H1 (cell line): ENCODE data around the gene RHBDL2. TPM values are rescaled to one million over a fixed set of nuclear protein-coding genes. Genes with fewer than 3 reads are reported as not detected.

ENCODE experiments used
- CTCF ChIA-PET: fragments of 300-600 bp; sonication (Branson Sonifier 250); formaldehyde crosslinking; loops from one replicate; lab custom pipeline; 2021; ENCODE audit not compliant: partially characterized antibody; lab: Charles Lee
- POLR2A ChIA-PET: fragments of 300-600 bp; sonication (Branson Sonifier 250); formaldehyde crosslinking; loops from one replicate; lab custom pipeline; 2021; ENCODE audit warnings: inconsistent platforms; ENCODE audit not compliant: partially characterized antibody; lab: Charles Lee
- DNase-seq, 2 experiments: peaks; one replicate each; pipeline versions ENCODE4 v3.0.0 to v3.0.0-alpha.2; 2010 to 2022; ENCODE audit warnings: low spot score in 2 of 2, low read depth in 1 of 2, mixed read lengths in 1 of 2
- FAIRE-seq: peaks from 2 replicates; lab custom pipeline; 2011; peaks lifted over from hg19 to GRCh38; lab: Jason Lieb, UNC
- H2AFZ ChIP-seq: 2 replicates; pipeline ENCODE4 v1.8.1; 2012; ENCODE audit warnings: low read length, inconsistent platforms
- H2AK5ac ChIP-seq: 2 replicates; pipeline ENCODE4 v1.6.1; 2013; ENCODE audit warnings: low read depth, low read length
- H2BK120ac ChIP-seq: replicated peaks from 2 replicates; pipeline ENCODE3; 2013; ENCODE audit warnings: low read depth, low read length, inconsistent platforms
- H2BK12ac ChIP-seq: 2 replicates; pipeline ENCODE4 v1.6.1; 2013; ENCODE audit warnings: low read depth, low read length
- H2BK15ac ChIP-seq: 2 replicates; pipeline ENCODE4 v1.6.1; 2013; ENCODE audit warnings: low read length
- H2BK20ac ChIP-seq: 2 replicates; pipeline ENCODE4 v1.6.1; 2013; ENCODE audit warnings: low read length
- H2BK5ac ChIP-seq: 2 replicates; pipeline ENCODE4 v1.6.1; 2013; ENCODE audit warnings: low read depth, low read length
- H3K14ac ChIP-seq: 2 replicates; pipeline ENCODE4 v1.6.1; 2013; ENCODE audit warnings: inconsistent platforms; ENCODE audit not compliant: insufficient read length
- H3K18ac ChIP-seq: 2 replicates; pipeline ENCODE4 v1.6.1; 2013; ENCODE audit warnings: low read length; ENCODE audit errors: extremely low read depth
- H3K23ac ChIP-seq: 2 replicates; pipeline ENCODE4 v1.6.1; 2013; ENCODE audit warnings: inconsistent platforms; ENCODE audit not compliant: insufficient read length
- H3K23me2 ChIP-seq: 2 replicates; pipeline ENCODE4 v1.6.1; 2013; ENCODE audit warnings: low read depth, low read length
- H3K27ac ChIP-seq: 2 replicates; pipeline ENCODE4 v1.6.1; 2011; ENCODE audit warnings: low read depth, low read length, inconsistent platforms
- H3K27me3 ChIP-seq, 4 experiments: replicated peaks in 1 of 4; 1 replicate in 1 of 4; 2 replicates in 3 of 4; pipeline versions ENCODE4 v1.6.1 to v1.8.1; 2011 to 2013; ENCODE audit warnings: low read length in 3 of 4, mild to moderate bottlenecking in 3 of 4, inconsistent platforms in 2 of 4, mixed read lengths in 2 of 4, moderate library complexity in 1 of 4; ENCODE audit not compliant: control insufficient read depth in 3 of 4, insufficient read depth in 3 of 4; ENCODE audit errors: extremely low read depth in 1 of 4
- H3K36me3 ChIP-seq, 4 experiments: 2 replicates each; pipeline versions ENCODE4 v1.6.1 to v1.8.1; 2011 to 2013; ENCODE audit warnings: mild to moderate bottlenecking in 4 of 4, low read length in 3 of 4, moderate library complexity in 2 of 4, control low read depth in 1 of 4, inconsistent platforms in 1 of 4; ENCODE audit not compliant: insufficient read depth in 4 of 4, control insufficient read depth in 2 of 4
- H3K4ac ChIP-seq: replicated peaks from 2 replicates; pipeline ENCODE3; 2013; ENCODE audit warnings: low read length, low read depth, mixed read lengths, inconsistent platforms; ENCODE audit not compliant: insufficient read length
- H3K4me1 ChIP-seq, 4 experiments: replicated peaks in 1 of 4; 1 replicate in 1 of 4; 2 replicates in 3 of 4; pipeline versions ENCODE4 v1.6.1 to v1.8.1; 2011 to 2013; ENCODE audit warnings: low read length in 3 of 4, inconsistent platforms in 2 of 4, mixed read lengths in 1 of 4; ENCODE audit not compliant: insufficient read depth in 4 of 4, control insufficient read depth in 3 of 4
- H3K4me2 ChIP-seq, 2 experiments: 2 replicates each; pipeline versions ENCODE4 v1.6.1 to v1.8.1; 2011 to 2013; ENCODE audit warnings: low read depth in 2 of 2, low read length in 2 of 2, control low read depth in 1 of 2, inconsistent platforms in 1 of 2, mild to moderate bottlenecking in 1 of 2; ENCODE audit not compliant: insufficient read depth in 1 of 2
- H3K4me3 ChIP-seq, 4 experiments: fragments of 200-600, 300-600 bp in 1 of 4; sonication (generic), shearing (Covaris generic), sonication (Bioruptor Twin) in 1 of 4; 2 replicates each; pipeline versions ENCODE4 v1.5.1 to v1.8.1; 2011 to 2016; ENCODE audit warnings: low read length in 4 of 4, low read depth in 3 of 4, control low read depth in 2 of 4, inconsistent platforms in 2 of 4, mild to moderate bottlenecking in 2 of 4, mixed read lengths in 1 of 4, moderate library complexity in 1 of 4; ENCODE audit not compliant: insufficient read depth in 2 of 4; ENCODE audit errors: extremely low read depth in 1 of 4
- H3K56ac ChIP-seq: replicated peaks from 2 replicates; pipeline ENCODE3; 2013; ENCODE audit warnings: low read depth, mild to moderate bottlenecking, mixed read lengths, low read length, inconsistent platforms; ENCODE audit not compliant: insufficient read length
- H3K79me1 ChIP-seq: 2 replicates; pipeline ENCODE4 v1.6.1; 2013; ENCODE audit warnings: low read depth, low read length, control low read depth
- H3K79me2 ChIP-seq, 2 experiments: 2 replicates each; pipeline versions ENCODE4 v1.6.1 to v1.8.1; 2012 to 2013; ENCODE audit warnings: low read length in 2 of 2, mild to moderate bottlenecking in 2 of 2, inconsistent platforms in 1 of 2; ENCODE audit not compliant: insufficient read depth in 2 of 2, control insufficient read depth in 1 of 2
- H3K9ac ChIP-seq, 4 experiments: replicated peaks in 1 of 4; 1 replicate in 1 of 4; 2 replicates in 3 of 4; pipeline versions ENCODE4 v1.6.1 to v1.8.1; 2011 to 2013; ENCODE audit warnings: low read depth in 3 of 4, low read length in 3 of 4, control low read depth in 2 of 4, mild to moderate bottlenecking in 2 of 4, moderate library complexity in 2 of 4, inconsistent platforms in 1 of 4; ENCODE audit errors: extremely low read depth in 1 of 4
- H3K9me3 ChIP-seq, 2 experiments: 2 replicates each; pipeline versions ENCODE4 v1.6.1 to v1.8.1; 2012 to 2013; ENCODE audit warnings: mild to moderate bottlenecking in 2 of 2, moderate library complexity in 2 of 2, control low read depth in 1 of 2, inconsistent platforms in 1 of 2, low read depth in 1 of 2, low read length in 1 of 2, mixed read lengths in 1 of 2; ENCODE audit not compliant: insufficient read depth in 2 of 2
- H4K20me1 ChIP-seq, 2 experiments: replicated peaks in 1 of 2; 2 replicates each; pipeline versions ENCODE3 to v1.8.1; 2011 to 2013; ENCODE audit warnings: inconsistent platforms in 2 of 2, low read length in 2 of 2, mild to moderate bottlenecking in 1 of 2; ENCODE audit not compliant: insufficient read depth in 2 of 2, control insufficient read depth in 1 of 2
- H4K5ac ChIP-seq: 2 replicates; pipeline ENCODE4 v1.6.1; 2013; ENCODE audit warnings: low read length, low read depth, mixed read lengths, inconsistent platforms; ENCODE audit not compliant: insufficient read length
- H4K8ac ChIP-seq: 2 replicates; pipeline ENCODE4 v1.8.0; 2013; ENCODE audit warnings: mild to moderate bottlenecking, moderate library complexity, low read length, inconsistent platforms; ENCODE audit not compliant: insufficient read depth; ENCODE audit errors: extremely low read depth
- H4K91ac ChIP-seq: replicated peaks from 2 replicates; pipeline ENCODE3; 2013; ENCODE audit warnings: low read length, mixed read lengths, inconsistent platforms; ENCODE audit not compliant: insufficient read length
- ASH2L ChIP-seq: fragments of 200-600, 300-600 bp; sonication (generic); IDR thresholded peaks from one replicate; pipeline ENCODE4 v1.7.1; 2017; ENCODE audit warnings: low read length
- CHD2 ChIP-seq: IDR thresholded peaks from 2 replicates; pipeline ENCODE4 v1.6.1; 2012; ENCODE audit warnings: low read length, improper control_type of control experiment
- E2F6 ChIP-seq: IDR thresholded peaks from 2 replicates; pipeline ENCODE4 v1.6.1; 2012; ENCODE audit warnings: inconsistent platforms
- EZH2 ChIP-seq: fragments of 200-600 bp; sonication (generic); IDR thresholded peaks from 2 replicates; pipeline ENCODE4 v1.7.1; 2012; ENCODE audit warnings: low read depth, mild to moderate bottlenecking, moderate library complexity, low read length, inconsistent platforms; ENCODE audit not compliant: severe bottlenecking
- HDAC2 ChIP-seq, 2 experiments: fragments of 300-600 bp in 1 of 2; sonication (generic) in 1 of 2; IDR thresholded peaks; 2 replicates each; pipeline ENCODE4 v1.6.1; 2011 to 2012; ENCODE audit warnings: low read depth in 2 of 2, low read length in 2 of 2, mild to moderate bottlenecking in 2 of 2, moderate library complexity in 2 of 2, borderline replicate concordance in 1 of 2, inconsistent platforms in 1 of 2
- RNF2 ChIP-seq: fragments of 200-900, 300-1000 bp; sonication (generic); IDR thresholded peaks from 2 replicates; pipeline ENCODE4 v1.7.1; 2016; ENCODE audit warnings: borderline replicate concordance, low read depth, mild to moderate bottlenecking, antibody characterized with exemption, low read length; ENCODE audit not compliant: poor library complexity, severe bottlenecking; ENCODE audit errors: missing control alignments
- SIN3A ChIP-seq, 2 experiments: IDR thresholded peaks in 1 of 2; conservative IDR thresholded peaks in 1 of 2; 2 replicates each; pipeline ENCODE4 v1.6.1; 2011 to 2012; ENCODE audit warnings: low read length in 2 of 2, improper control_type of control experiment in 1 of 2, low read depth in 1 of 2, mild to moderate bottlenecking in 1 of 2
- SUZ12 ChIP-seq: fragments of 200-600 bp; sonication (generic); IDR thresholded peaks from 2 replicates; pipeline ENCODE4 v1.6.1; 2012; ENCODE audit warnings: mild to moderate bottlenecking, inconsistent platforms, low read length, moderate library complexity, mixed read lengths
- USF2 ChIP-seq: IDR thresholded peaks from 2 replicates; pipeline ENCODE4 v1.6.1; 2011; ENCODE audit warnings: low read length, improper control_type of control experiment
- WGBS, 2 experiments: shearing (Covaris generic) in 1 of 2; methylation state at CpG; one replicate each; pipeline versions ENCODE4 v1.1.6 to v1.1.7; 2013 to 2015; ENCODE audit warnings: low lambda C conversion rate in 2 of 2, mixed read lengths in 2 of 2, inconsistent platforms in 1 of 2, low coverage in 1 of 2, missing lambda C conversion rate in 1 of 2; ENCODE audit not compliant: insufficient replicate concordance in 2 of 2, insufficient coverage in 1 of 2, insufficient read length in 1 of 2; ENCODE audit errors: extremely low coverage in 1 of 2, missing lambda C conversion rate in 1 of 2; 5-methylcytosine and 5-hydroxymethylcytosine counted together
- polyA plus RNA-seq, 7 experiments: library from polyadenylated mRNA; depleted of rRNA in 3 of 7; stranded (reverse) in 5 of 7; unstranded in 2 of 7; fragments of >200 nt in 5 of 7; fragments of 200-250 nt in 2 of 7; gene quantifications; 1 replicate in 5 of 7; 2 replicates in 1 of 7; 4 replicates in 1 of 7; pipeline versions ENCODE4 v1.2.1 to v1.2.3, GENCODE V29; 2011 to 2013; ENCODE audit warnings: missing spikeins in 2 of 7, mixed read lengths in 2 of 7
- total RNA-seq: library from RNA; stranded (reverse); fragmentation: NEBNext Ultra II Directional; extraction: Animal tissue kit (Norgen Biotek cat#: 25700); gene quantifications from 2 replicates; pipeline ENCODE4 v1.2.1, GENCODE V29; 2021

The RHBDL2 gene
- total and polyA plus RNA-seq, 2 of the 8 experiments (the other 6 are each of a cell fraction or from before 2014, with no cell fraction given), result 0.42 to 0.84 TPM

GRCh38 chr1:38865112-38865715 lies 76.4 kb downstream of the RHBDL2 start:
- Histone ChIP-seq H3K4me2 (no peak overlapping the region), H3K23me2 (peaks cover 4% of the 10 kb centered on the region), H2BK12ac (no peak overlapping the region), H2AFZ (no peak overlapping the region), H4K20me1 (peaks cover 0 to 1% of the 10 kb centered on the region in 2 experiments), H3K9ac (no peak overlapping the region), H3K4me3 (no peak overlapping the region), H3K18ac (no peak overlapping the region), H3K79me1 (peaks cover 4% of the 10 kb centered on the region; the same call in 1 of the 2 replicates), H4K8ac (no peak overlapping the region), H4K5ac (no peak overlapping the region), H3K9me3 (no peaks in the 10 kb centered on the region), H3K36me3 (peaks cover 0 to 17% (median 5%) of the 10 kb centered on the region in 4 experiments; a peak in 3 of 8 replicates), H2AK5ac (no peak overlapping the region), H2BK20ac (no peak overlapping the region), H3K4me1 (peaks cover 0 to 4% (median 2%) of the 10 kb centered on the region in 4 experiments; a peak in 2 of 7 replicates), H3K79me2 (peaks cover 4 to 24% of the 10 kb centered on the region in 2 experiments; a peak in 2 of 4 replicates), H3K27ac (no peak overlapping the region), H3K23ac (no peak overlapping the region), H2BK5ac (no peak overlapping the region), H4K91ac (no peak overlapping the region), H3K14ac (no peak overlapping the region), H3K56ac (no peak overlapping the region), H2BK120ac (no peak overlapping the region), H3K27me3 (no peaks in the 10 kb centered on the region), H3K4ac (no peak overlapping the region), H2BK15ac (no peak overlapping the region)
- CTCF ChIA-PET, result no interaction called here
- POLR2A ChIA-PET, result interaction anchor here (1.0 to 1.1 kb wide), 3 partner anchors 9 to 160 kb away, joined by 3 to 4 read pairs (median 3); partner anchors contain the start of gene AKIRIN1
- 89% methylated on average over 4 of the region's 4 CpGs; no CpG with 5 or more reads in 1 of the 2 experiments for WGBS, 2 experiments
- FAIRE-seq, result no peak
- no peak for DNase-seq
- TF ChIP-seq USF2 (no peak), HDAC2 (IDR thresholded peaks at IDR 0.05; ENCODE audit: borderline replicate concordance in 1 of 2, low read depth in 2 of 2, low read length in 2 of 2) (no peak), SIN3A (conservative IDR thresholded peaks at IDR 0.05 in 1 of 2, IDR thresholded peaks at IDR 0.05 in 1 of 2; ENCODE audit: low read depth in 1 of 2, low read length in 2 of 2) (no peak), ASH2L (no peak), CHD2 (no peak), SUZ12 (no peak), RNF2 (no peak), EZH2 (no peak), E2F6 (no peak)
